ENCODE results near the gene PIF1.
A peak's percentile ranks its signal among the peaks of the same experiment; 100 is the strongest.

Gene PIF1

DNA sequence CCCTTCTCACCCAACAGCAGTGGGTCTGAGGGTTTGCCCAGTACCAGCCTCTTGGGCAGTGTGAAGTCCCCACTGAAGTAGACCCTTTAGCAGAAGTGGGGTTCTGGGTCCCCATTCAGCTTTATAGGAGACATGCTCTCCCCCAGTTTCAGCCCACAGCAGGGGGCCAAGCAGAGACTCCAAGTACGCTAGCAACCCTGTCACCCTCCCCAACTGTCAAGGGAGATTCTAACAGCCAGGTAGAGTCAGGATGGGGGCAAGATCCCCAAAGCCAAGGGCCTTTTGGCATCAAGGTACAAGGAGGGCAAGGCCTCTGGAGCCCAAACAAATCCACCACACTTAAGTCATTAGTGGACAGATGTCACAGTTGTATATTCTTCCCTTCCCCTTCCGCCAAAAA, 51.8 kb downstream of the PIF1 start:
- H3K4me3 ChIP-seq, result no peak overlapping the region
- H3K9me3 ChIP-seq (replicated peaks in 1 of 11), result no peaks in the 10 kb centered on the region; a peak in 1 of 22 replicates
- H4K20me1 ChIP-seq, result peaks cover 0 to 23% (median 14%) of the 10 kb centered on the region in 11 experiments; a peak in 13 of 22 replicates
- no peaks in the 10 kb centered on the region for H3K36me3 ChIP-seq
- peaks cover 0 to 26% (median 10%) of the 10 kb centered on the region in 10 experiments; a peak in 9 of 20 replicates for H3K4me1 ChIP-seq
- H3K4me2 ChIP-seq, result no peak overlapping the region
- no peak overlapping the region for H3K9ac ChIP-seq
- H3K27me3 ChIP-seq, result peaks cover 52 to 67% (median 63%) of the 10 kb centered on the region in 11 experiments
- no peak overlapping the region for H3K27ac ChIP-seq
- no peak for TF ChIP-seq Cebpa-rat (IDR thresholded peaks at IDR 0.05)

DNA sequence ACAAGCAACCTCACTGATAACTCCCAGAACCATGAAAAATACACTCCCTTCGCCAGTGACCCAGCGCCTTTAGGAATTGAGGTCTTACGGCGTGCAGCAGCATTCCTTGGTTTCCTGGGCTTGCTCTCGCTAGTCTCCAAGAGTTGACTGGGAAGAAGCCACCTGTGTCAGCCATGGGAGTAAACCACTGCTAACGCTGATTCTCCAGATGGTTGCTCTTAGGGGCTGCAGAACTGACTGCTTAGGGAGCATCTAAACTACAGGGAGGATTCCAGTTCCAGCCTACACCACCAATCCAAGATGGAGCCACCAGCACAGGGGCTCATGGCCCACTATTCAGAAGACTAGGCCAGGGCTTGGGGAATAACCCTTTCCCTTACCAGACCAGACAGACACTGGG, 52.5 kb downstream of the PIF1 start:
- Histone ChIP-seq H3K4me1 (peaks cover 0 to 28% (median 10%) of the 10 kb centered on the region in 10 experiments; a peak in 12 of 20 replicates), H3K27me3 (peaks cover 52 to 60% (median 59%) of the 10 kb centered on the region in 11 experiments), H3K9ac (no peak overlapping the region), H3K4me3 (no peak overlapping the region), H3K9me3 (replicated peaks in 1 of 11) (no peaks in the 10 kb centered on the region; a peak in 1 of 22 replicates), H4K20me1 (peaks cover 0 to 23% (median 14%) of the 10 kb centered on the region in 11 experiments; a peak in 13 of 22 replicates), H3K36me3 (no peaks in the 10 kb centered on the region), H3K4me2 (no peak overlapping the region), H3K27ac (no peak overlapping the region)
- no peak for TF ChIP-seq Cebpa-rat (IDR thresholded peaks at IDR 0.05)

DNA sequence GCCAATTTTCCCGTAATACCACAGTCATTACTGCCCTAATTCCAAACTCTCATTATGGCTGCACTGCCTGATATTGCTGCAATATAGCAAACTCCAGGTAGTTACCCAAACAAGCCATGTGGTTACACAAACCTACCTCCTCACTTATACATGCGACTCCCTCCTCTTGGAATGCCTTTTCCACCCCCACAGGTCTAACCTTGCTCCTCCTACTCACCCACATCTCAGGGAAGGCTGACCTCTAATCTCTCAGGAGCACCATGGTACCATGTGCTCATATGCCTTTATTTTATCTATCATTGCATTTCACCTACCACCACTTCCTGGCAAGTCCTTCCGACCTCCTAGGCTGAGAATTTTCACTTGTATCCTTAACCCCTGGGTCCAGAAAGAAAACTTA, 53.0 kb downstream of the PIF1 start:
- Histone ChIP-seq H3K9me3 (replicated peaks in 1 of 11) (no peaks in the 10 kb centered on the region; a peak in 1 of 22 replicates), H3K36me3 (no peaks in the 10 kb centered on the region), H3K27me3 (peaks cover 50 to 56% (median 55%) of the 10 kb centered on the region in 11 experiments), H3K27ac (no peak overlapping the region), H3K9ac (no peak overlapping the region), H3K4me1 (peaks cover 0 to 33% (median 13%) of the 10 kb centered on the region in 10 experiments; a peak in 16 of 20 replicates), H3K4me2 (no peak overlapping the region), H4K20me1 (peaks cover 0 to 23% (median 14%) of the 10 kb centered on the region in 11 experiments; a peak in 13 of 22 replicates), H3K4me3 (no peak overlapping the region)
- TF ChIP-seq Cebpa-rat (IDR thresholded peaks at IDR 0.05), result no peak

DNA sequence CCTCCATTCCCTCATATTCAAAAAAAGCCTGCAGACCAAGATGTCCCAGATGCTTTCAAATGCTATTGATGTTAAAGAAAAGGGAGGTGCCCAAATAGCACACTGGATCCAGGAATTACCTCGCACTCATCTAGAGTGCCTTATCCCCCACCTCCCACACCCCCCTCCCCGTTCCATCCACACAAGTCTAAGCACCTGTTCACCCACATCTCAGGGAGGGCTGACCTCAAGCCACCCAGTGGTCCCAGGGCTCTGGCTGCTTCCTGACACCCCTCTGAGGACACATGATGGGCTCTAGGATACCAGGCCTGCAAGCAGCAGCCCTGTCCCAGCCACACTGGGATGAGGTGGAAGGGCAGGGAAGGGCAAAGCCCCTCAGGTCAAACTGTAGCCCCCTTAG, 54.8 kb downstream of the PIF1 start:
- H3K4me2 ChIP-seq, result peak overlapping the region in 3 of 11 experiments; percentile 37 to 47 (median 38); a peak in 3 of 22 replicates
- no peak for TF ChIP-seq Cebpa-rat (IDR thresholded peaks at IDR 0.05)
- no peak overlapping the region for H3K9ac ChIP-seq
- no peak overlapping the region for H3K4me3 ChIP-seq
- H3K36me3 ChIP-seq, result no peaks in the 10 kb centered on the region
- H3K27ac ChIP-seq, result no peak overlapping the region
- H3K4me1 ChIP-seq, result peaks cover 0 to 42% (median 17%) of the 10 kb centered on the region in 10 experiments; a peak in 16 of 20 replicates
- peaks cover 0 to 21% (median 13%) of the 10 kb centered on the region in 11 experiments; a peak in 12 of 22 replicates for H4K20me1 ChIP-seq
- no peaks in the 10 kb centered on the region; a peak in 1 of 22 replicates for H3K9me3 ChIP-seq (replicated peaks in 1 of 11)
- peaks cover 32 to 37% (median 36%) of the 10 kb centered on the region in 11 experiments for H3K27me3 ChIP-seq

DNA sequence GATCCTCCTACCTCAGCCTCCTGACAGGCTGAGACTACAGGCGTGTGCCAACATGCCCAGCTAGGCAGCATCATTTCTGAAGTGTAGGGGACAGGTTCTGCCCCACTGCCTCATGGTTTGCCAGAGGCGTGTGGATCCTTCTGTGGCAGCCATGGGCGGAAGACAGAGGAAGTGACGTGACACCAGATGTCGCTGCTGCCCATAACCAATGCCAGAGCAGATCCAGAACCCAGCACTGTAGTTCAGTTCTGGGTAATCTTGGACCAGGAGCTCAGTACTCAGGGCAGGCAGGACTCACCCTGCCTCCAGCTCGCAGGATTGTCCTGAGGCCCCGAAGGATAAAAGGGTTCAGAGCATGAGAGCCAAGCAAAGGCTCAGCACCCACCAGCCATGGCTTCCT, 58.2 kb downstream of the PIF1 start:
- Histone ChIP-seq H3K4me3 (no peak overlapping the region), H4K20me1 (no peaks in the 10 kb centered on the region), H3K9ac (no peak overlapping the region), H3K27me3 (peaks cover 0 to 4% (median 2%) of the 10 kb centered on the region in 11 experiments; a peak in 14 of 22 replicates), H3K9me3 (replicated peaks in 1 of 11) (no peaks in the 10 kb centered on the region), H3K27ac (peak overlapping the region in 5 of 11 experiments; percentile 14 to 54 (median 51); a peak in 7 of 22 replicates), H3K4me1 (peaks cover 0 to 49% (median 20%) of the 10 kb centered on the region in 10 experiments; a peak in 16 of 20 replicates), H3K4me2 (peak overlapping the region in 10 of 11 experiments; percentile 16 to 67 (median 52); a peak in 18 of 22 replicates), H3K36me3 (no peaks in the 10 kb centered on the region)
- no peak for TF ChIP-seq Cebpa-rat (IDR thresholded peaks at IDR 0.05)

GRCh38 chr15:64766058-64766457, 59.4 kb downstream of the PIF1 start:
- peaks cover 0 to 60% (median 31%) of the 10 kb centered on the region in 10 experiments; a peak in 16 of 20 replicates for H3K4me1 ChIP-seq
- no peak for TF ChIP-seq Cebpa-rat (IDR thresholded peaks at IDR 0.05)
- no peak overlapping the region for H3K27ac ChIP-seq
- H3K4me2 ChIP-seq, result peak overlapping the region in 4 of 11 experiments; percentile 30 to 60 (median 57); a peak in 5 of 22 replicates
- H3K4me3 ChIP-seq, result no peak overlapping the region
- H4K20me1 ChIP-seq, result no peaks in the 10 kb centered on the region
- H3K9ac ChIP-seq, result no peak overlapping the region
- H3K27me3 ChIP-seq, result no peaks in the 10 kb centered on the region; a peak in 1 of 22 replicates
- H3K9me3 ChIP-seq (replicated peaks in 1 of 11), result no peaks in the 10 kb centered on the region
- H3K36me3 ChIP-seq, result no peaks in the 10 kb centered on the region

Measured in BLaER1 treated with 17β-estradiol and CSF1 and Interleukin-3, amounts not matched to agents 10 nM and 100 nM (cell line).